ENCODE results near the gene TPRN. TPM values are rescaled to one million over a fixed set of nuclear protein-coding genes. Genes with fewer than 3 reads are reported as not detected.

Gene TPRN
- total and polyA plus RNA-seq, 2 experiments from 2014 or later: 6.4 to 29.2 TPM

DNA sequence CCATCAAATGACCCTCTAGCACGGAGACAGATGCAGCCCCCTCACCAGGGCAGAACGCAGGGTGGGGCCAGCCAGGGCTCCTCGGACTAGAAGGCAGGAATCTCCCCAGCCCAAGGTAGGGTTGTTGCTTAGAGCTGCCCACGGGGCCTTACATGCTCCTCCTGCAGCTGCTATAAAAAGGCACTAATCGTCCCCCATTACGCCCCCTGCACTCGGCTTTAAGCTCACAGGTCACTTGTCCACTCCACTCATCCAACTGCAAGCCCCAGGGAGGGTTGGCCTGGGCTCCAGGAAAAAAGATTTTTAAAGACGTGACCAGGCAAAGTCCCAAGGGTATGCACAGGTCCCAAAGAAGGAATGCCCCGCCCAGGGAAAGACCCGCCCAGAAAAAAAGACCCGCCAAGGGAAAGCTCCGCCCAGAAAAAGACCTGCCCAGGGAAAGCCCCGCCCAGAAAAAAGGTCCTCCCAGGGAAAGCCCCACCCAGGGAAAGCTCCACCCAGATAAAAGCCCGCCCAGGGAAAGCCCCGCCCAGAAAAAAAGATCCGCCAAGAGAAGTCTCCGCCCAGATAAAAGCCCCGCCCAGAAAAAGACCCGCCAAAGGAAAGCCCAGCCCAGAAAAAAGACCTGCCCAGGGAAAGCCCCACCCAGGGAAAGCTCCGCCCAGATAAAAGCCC lies 50.5 kb downstream of the TPRN start:
- ATAC-seq (no peak; the same call in 2 of the 3 replicates), DNase-seq (ENCODE audit: low spot score) (peak; percentile 73)
- no peaks in the 10 kb centered on the region; the same call in 1 of the 2 replicates for H4K20me1 ChIP-seq (replicated peaks; ENCODE audit: insufficient read depth)
- Mint-ChIP-seq H3K27me3 (ENCODE audit: insufficient read depth, low read depth, poor library complexity) (peaks cover 12% of the 10 kb centered on the region), H3K27ac (no peak overlapping the region), H3K36me3 (ENCODE audit: low read depth) (no peaks in the 10 kb centered on the region), H3K4me3 (no peak overlapping the region), H3K4me1 (peaks cover 2% of the 10 kb centered on the region; the same call in 1 of the 3 replicates), H3K9me3 (peaks cover 13% of the 10 kb centered on the region; the same call in 2 of the 3 replicates)
- H3K4me1 ChIP-seq (ENCODE audit: insufficient read depth): no peaks in the 10 kb centered on the region
- TF ChIP-seq EZH2 (IDR thresholded peaks at IDR 0.05; ENCODE audit: low read depth, unreplicated experiment) (no peak), ZNF331 (CRISPR knock-in tag; IDR thresholded peaks at IDR 0.05; ENCODE audit: low read depth) (no peak), CREB1 (CRISPR knock-in tag; IDR thresholded peaks at IDR 0.05; ENCODE audit: low read depth) (no peak), STAT1 (IDR thresholded peaks at IDR 0.05; ENCODE audit: unreplicated experiment) (no peak), ZNF114 (CRISPR knock-in tag; IDR thresholded peaks at IDR 0.05) (no peak), EZH2phosphoT487 (IDR thresholded peaks at IDR 0.05; ENCODE audit: unreplicated experiment) (no peak), NANOG (IDR thresholded peaks at IDR 0.05; ENCODE audit: borderline replicate concordance) (no peak), JUNB (IDR thresholded peaks at IDR 0.05; ENCODE audit: unreplicated experiment) (no peak)
- TF ChIP-seq, protein P1, sequence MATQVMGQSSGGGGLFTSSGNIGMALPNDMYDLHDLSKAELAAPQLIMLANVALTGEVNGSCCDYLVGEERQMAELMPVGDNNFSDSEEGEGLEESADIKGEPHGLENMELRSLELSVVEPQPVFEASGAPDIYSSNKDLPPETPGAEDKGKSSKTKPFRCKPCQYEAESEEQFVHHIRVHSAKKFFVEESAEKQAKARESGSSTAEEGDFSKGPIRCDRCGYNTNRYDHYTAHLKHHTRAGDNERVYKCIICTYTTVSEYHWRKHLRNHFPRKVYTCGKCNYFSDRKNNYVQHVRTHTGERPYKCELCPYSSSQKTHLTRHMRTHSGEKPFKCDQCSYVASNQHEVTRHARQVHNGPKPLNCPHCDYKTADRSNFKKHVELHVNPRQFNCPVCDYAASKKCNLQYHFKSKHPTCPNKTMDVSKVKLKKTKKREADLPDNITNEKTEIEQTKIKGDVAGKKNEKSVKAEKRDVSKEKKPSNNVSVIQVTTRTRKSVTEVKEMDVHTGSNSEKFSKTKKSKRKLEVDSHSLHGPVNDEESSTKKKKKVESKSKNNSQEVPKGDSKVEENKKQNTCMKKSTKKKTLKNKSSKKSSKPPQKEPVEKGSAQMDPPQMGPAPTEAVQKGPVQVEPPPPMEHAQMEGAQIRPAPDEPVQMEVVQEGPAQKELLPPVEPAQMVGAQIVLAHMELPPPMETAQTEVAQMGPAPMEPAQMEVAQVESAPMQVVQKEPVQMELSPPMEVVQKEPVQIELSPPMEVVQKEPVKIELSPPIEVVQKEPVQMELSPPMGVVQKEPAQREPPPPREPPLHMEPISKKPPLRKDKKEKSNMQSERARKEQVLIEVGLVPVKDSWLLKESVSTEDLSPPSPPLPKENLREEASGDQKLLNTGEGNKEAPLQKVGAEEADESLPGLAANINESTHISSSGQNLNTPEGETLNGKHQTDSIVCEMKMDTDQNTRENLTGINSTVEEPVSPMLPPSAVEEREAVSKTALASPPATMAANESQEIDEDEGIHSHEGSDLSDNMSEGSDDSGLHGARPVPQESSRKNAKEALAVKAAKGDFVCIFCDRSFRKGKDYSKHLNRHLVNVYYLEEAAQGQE (IDR thresholded peaks at IDR 0.05; ENCODE audit: unreplicated experiment): no peak
- TF ChIP-seq, protein P2, sequence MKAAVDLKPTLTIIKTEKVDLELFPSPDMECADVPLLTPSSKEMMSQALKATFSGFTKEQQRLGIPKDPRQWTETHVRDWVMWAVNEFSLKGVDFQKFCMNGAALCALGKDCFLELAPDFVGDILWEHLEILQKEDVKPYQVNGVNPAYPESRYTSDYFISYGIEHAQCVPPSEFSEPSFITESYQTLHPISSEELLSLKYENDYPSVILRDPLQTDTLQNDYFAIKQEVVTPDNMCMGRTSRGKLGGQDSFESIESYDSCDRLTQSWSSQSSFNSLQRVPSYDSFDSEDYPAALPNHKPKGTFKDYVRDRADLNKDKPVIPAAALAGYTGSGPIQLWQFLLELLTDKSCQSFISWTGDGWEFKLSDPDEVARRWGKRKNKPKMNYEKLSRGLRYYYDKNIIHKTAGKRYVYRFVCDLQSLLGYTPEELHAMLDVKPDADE (IDR thresholded peaks at IDR 0.05): no peak
- TF ChIP-seq, protein P3, sequence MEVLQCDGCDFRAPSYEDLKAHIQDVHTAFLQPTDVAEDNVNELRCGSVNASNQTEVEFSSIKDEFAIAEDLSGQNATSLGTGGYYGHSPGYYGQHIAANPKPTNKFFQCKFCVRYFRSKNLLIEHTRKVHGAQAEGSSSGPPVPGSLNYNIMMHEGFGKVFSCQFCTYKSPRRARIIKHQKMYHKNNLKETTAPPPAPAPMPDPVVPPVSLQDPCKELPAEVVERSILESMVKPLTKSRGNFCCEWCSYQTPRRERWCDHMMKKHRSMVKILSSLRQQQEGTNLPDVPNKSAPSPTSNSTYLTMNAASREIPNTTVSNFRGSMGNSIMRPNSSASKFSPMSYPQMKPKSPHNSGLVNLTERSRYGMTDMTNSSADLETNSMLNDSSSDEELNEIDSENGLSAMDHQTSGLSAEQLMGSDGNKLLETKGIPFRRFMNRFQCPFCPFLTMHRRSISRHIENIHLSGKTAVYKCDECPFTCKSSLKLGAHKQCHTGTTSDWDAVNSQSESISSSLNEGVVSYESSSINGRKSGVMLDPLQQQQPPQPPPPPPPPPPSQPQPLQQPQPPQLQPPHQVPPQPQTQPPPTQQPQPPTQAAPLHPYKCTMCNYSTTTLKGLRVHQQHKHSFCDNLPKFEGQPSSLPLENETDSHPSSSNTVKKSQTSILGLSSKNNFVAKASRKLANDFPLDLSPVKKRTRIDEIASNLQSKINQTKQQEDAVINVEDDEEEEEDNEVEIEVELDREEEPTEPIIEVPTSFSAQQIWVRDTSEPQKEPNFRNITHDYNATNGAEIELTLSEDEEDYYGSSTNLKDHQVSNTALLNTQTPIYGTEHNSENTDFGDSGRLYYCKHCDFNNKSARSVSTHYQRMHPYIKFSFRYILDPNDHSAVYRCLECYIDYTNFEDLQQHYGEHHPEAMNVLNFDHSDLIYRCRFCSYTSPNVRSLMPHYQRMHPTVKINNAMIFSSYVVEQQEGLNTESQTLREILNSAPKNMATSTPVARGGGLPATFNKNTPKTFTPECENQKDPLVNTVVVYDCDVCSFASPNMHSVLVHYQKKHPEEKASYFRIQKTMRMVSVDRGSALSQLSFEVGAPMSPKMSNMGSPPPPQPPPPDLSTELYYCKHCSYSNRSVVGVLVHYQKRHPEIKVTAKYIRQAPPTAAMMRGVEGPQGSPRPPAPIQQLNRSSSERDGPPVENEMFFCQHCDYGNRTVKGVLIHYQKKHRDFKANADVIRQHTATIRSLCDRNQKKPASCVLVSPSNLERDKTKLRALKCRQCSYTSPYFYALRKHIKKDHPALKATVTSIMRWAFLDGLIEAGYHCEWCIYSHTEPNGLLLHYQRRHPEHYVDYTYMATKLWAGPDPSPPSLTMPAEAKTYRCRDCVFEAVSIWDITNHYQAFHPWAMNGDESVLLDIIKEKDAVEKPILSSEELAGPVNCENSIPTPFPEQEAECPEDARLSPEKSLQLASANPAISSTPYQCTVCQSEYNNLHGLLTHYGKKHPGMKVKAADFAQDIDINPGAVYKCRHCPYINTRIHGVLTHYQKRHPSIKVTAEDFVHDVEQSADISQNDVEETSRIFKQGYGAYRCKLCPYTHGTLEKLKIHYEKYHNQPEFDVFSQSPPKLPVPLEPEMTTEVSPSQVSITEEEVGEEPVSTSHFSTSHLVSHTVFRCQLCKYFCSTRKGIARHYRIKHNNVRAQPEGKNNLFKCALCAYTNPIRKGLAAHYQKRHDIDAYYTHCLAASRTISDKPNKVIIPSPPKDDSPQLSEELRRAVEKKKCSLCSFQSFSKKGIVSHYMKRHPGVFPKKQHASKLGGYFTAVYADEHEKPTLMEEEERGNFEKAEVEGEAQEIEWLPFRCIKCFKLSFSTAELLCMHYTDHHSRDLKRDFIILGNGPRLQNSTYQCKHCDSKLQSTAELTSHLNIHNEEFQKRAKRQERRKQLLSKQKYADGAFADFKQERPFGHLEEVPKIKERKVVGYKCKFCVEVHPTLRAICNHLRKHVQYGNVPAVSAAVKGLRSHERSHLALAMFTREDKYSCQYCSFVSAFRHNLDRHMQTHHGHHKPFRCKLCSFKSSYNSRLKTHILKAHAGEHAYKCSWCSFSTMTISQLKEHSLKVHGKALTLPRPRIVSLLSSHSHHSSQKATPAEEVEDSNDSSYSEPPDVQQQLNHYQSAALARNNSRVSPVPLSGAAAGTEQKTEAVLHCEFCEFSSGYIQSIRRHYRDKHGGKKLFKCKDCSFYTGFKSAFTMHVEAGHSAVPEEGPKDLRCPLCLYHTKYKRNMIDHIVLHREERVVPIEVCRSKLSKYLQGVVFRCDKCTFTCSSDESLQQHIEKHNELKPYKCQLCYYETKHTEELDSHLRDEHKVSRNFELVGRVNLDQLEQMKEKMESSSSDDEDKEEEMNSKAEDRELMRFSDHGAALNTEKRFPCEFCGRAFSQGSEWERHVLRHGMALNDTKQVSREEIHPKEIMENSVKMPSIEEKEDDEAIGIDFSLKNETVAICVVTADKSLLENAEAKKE (CRISPR knock-in tag; IDR thresholded peaks at IDR 0.05): no peak
- TF ChIP-seq, protein P4, sequence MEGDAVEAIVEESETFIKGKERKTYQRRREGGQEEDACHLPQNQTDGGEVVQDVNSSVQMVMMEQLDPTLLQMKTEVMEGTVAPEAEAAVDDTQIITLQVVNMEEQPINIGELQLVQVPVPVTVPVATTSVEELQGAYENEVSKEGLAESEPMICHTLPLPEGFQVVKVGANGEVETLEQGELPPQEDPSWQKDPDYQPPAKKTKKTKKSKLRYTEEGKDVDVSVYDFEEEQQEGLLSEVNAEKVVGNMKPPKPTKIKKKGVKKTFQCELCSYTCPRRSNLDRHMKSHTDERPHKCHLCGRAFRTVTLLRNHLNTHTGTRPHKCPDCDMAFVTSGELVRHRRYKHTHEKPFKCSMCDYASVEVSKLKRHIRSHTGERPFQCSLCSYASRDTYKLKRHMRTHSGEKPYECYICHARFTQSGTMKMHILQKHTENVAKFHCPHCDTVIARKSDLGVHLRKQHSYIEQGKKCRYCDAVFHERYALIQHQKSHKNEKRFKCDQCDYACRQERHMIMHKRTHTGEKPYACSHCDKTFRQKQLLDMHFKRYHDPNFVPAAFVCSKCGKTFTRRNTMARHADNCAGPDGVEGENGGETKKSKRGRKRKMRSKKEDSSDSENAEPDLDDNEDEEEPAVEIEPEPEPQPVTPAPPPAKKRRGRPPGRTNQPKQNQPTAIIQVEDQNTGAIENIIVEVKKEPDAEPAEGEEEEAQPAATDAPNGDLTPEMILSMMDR (conservative IDR thresholded peaks at IDR 0.05; ENCODE audit: low read depth in 2 of 2): no peak
- no peaks in the 10 kb centered on the region for H3K9me2 ChIP-seq (ENCODE audit: insufficient read depth)
- H2AFZ ChIP-seq: no peak overlapping the region
- no peak overlapping the region for H3K4me3 ChIP-seq
- H3K4me2 ChIP-seq: no peak overlapping the region
- peaks cover 19% of the 10 kb centered on the region for H3F3A ChIP-seq (replicated peaks; ENCODE audit: low read depth)
- H3K27me3 ChIP-seq (ENCODE audit: insufficient read depth): peaks cover 8% of the 10 kb centered on the region
- H3K27ac ChIP-seq (ENCODE audit: low read depth): no peak overlapping the region
- no peaks in the 10 kb centered on the region for H3K79me2 ChIP-seq (replicated peaks; ENCODE audit: insufficient read depth)
- no peaks in the 10 kb centered on the region for H3K36me3 ChIP-seq (ENCODE audit: insufficient read depth)

All from GM23338 (cell line).